Measurements from ENCODE around the gene ACTG2. TPM values are rescaled to one million over a fixed set of nuclear protein-coding genes. Genes with fewer than 3 reads are reported as not detected.

ACTG2 gene
- total RNA-seq, 1 experiment from 2014 or later: 1.5 TPM

GRCh38 chr2:73911548-73912208, 18.9 kb downstream of the ACTG2 start:
- Histone ChIP-seq H4K5ac (ENCODE audit: insufficient read length, low read depth, low read length) (no peak overlapping the region), H3K27me3 (ENCODE audit: insufficient read depth, low read length) (no peaks in the 10 kb centered on the region), H3K4me1 (ENCODE audit: insufficient read depth, low read length) (no peaks in the 10 kb centered on the region), H2AK5ac (ENCODE audit: insufficient read length, low read length) (no peak overlapping the region), H3K56ac (ENCODE audit: insufficient read length, low read depth, low read length) (no peak overlapping the region), H3K14ac (ENCODE audit: insufficient read depth, low read length) (no peak overlapping the region), H2BK5ac (ENCODE audit: insufficient read length, low read length) (no peak overlapping the region), H4K8ac (replicated peaks; ENCODE audit: insufficient read length, low read depth, low read length) (no peak overlapping the region), H3K79me1 (ENCODE audit: insufficient read depth, low read depth, low read length, poor library complexity, severe bottlenecking) (no peaks in the 10 kb centered on the region), H3K4ac (ENCODE audit: low read depth, low read length) (no peak overlapping the region), H4K20me1 (ENCODE audit: control insufficient read depth, insufficient read depth, insufficient read length) (no peaks in the 10 kb centered on the region), H3K9ac (ENCODE audit: extremely low read depth, insufficient read length, low read length) (no peak overlapping the region), H3K79me2 (ENCODE audit: insufficient read depth, low read length) (no peaks in the 10 kb centered on the region), H3K23me2 (ENCODE audit: insufficient read length, low read depth, low read length, poor library complexity, severe bottlenecking) (no peaks in the 10 kb centered on the region), H3K4me2 (ENCODE audit: insufficient read depth, insufficient read length, low read length) (no peak overlapping the region), H2AFZ (ENCODE audit: low read length) (no peak overlapping the region), H2BK20ac (ENCODE audit: low read depth, low read length, poor library complexity, severe bottlenecking) (no peak overlapping the region), H4K91ac (ENCODE audit: insufficient read length, low read depth, low read length) (no peak overlapping the region), H3K27ac (ENCODE audit: insufficient read length, low read depth, low read length) (no peak overlapping the region), H2BK15ac (ENCODE audit: low read depth, low read length) (no peak overlapping the region), H3T11ph (ENCODE audit: low read length) (no peak overlapping the region), H2BK120ac (ENCODE audit: low read depth, low read length, poor library complexity, severe bottlenecking) (no peak overlapping the region), H3K23ac (ENCODE audit: insufficient read length, low read depth, low read length) (no peak overlapping the region), H3K9me3 (ENCODE audit: control insufficient read depth, low read depth, low read length) (no peaks in the 10 kb centered on the region), H2BK12ac (ENCODE audit: insufficient read length, low read depth, low read length) (no peak overlapping the region), H3K18ac (ENCODE audit: insufficient read length, low read depth, low read length) (no peak overlapping the region)
- Mint-ChIP-seq H3K4me3 (no peak overlapping the region), H3K27ac (no peak overlapping the region), H3K36me3 (ENCODE audit: insufficient read depth in 1 of 3, low read depth in 3 of 3) (no peaks in the 10 kb centered on the region), H3K4me1 (peaks cover 4 to 5% of the 10 kb centered on the region in 2 experiments), H3K9me3 (no peaks in the 10 kb centered on the region), H3K27me3 (ENCODE audit: low read depth) (peaks cover 3% of the 10 kb centered on the region)
- WGBS (ENCODE audit: extremely low coverage, insufficient read length, low lambda C conversion rate): 100% methylated on average over 1 of the region's 8 CpGs
- no peak for TF ChIP-seq CTCF (conservative IDR thresholded peaks at IDR 0.05)
- no peak for DNase-seq

Measured in H9 (cell line).